SK-N-SH treated with all-trans-retinoic acid at 6 μM for 48 hours (cell line): ENCODE measurements around the gene ECE2.

Experiments used
- ARNTL ChIP-seq: fragments of 450-650 bp; formaldehyde crosslinking; IDR thresholded peaks from 2 replicates; pipeline ENCODE4 v1.5.0; 2020; ENCODE audit warnings: low read depth, mild to moderate bottlenecking, moderate library complexity, borderline replicate concordance
- CREB5 ChIP-seq: fragments of 250-450 bp; sonication (Bioruptor Pico); IDR thresholded peaks from 2 replicates; pipeline ENCODE4 v1.5.1; 2020; ENCODE audit warnings: low read depth, mild to moderate bottlenecking, moderate library complexity
- ESRRG ChIP-seq: fragments of 250-450 bp; sonication (Bioruptor Pico); IDR thresholded peaks from 2 replicates; pipeline ENCODE4 v1.6.1; 2021; ENCODE audit warnings: mild to moderate bottlenecking
- ISL1 ChIP-seq: fragments of 250-450 bp; sonication (Bioruptor Pico); IDR thresholded peaks from 2 replicates; pipeline ENCODE4 v2.1.2; 2022; ENCODE audit warnings: mild to moderate bottlenecking, moderate library complexity
- PATZ1 ChIP-seq: fragments of 250-450 bp; sonication (Bioruptor Pico); IDR thresholded peaks from 2 replicates; pipeline ENCODE4 v1.8.0; 2020; ENCODE audit warnings: mild to moderate bottlenecking, moderate library complexity, borderline replicate concordance
- ZFP3 ChIP-seq: fragments of 250-450 bp; sonication (Bioruptor Pico); IDR thresholded peaks from 2 replicates; pipeline ENCODE4 v1.5.0; 2020; ENCODE audit warnings: mild to moderate bottlenecking, moderate library complexity
- ZNF8 ChIP-seq: fragments of 450-650 bp; formaldehyde crosslinking; IDR thresholded peaks from 2 replicates; pipeline ENCODE4 v1.5.0; 2020; ENCODE audit warnings: mild to moderate bottlenecking, moderate library complexity
- TF ChIP-seq, protein P1 (sequence below): fragments of 250-450 bp; sonication (Bioruptor Pico); IDR thresholded peaks from 2 replicates; pipeline ENCODE4 v1.8.0; 2021; ENCODE audit warnings: low read depth, mild to moderate bottlenecking, moderate library complexity, borderline replicate concordance

DNA sequence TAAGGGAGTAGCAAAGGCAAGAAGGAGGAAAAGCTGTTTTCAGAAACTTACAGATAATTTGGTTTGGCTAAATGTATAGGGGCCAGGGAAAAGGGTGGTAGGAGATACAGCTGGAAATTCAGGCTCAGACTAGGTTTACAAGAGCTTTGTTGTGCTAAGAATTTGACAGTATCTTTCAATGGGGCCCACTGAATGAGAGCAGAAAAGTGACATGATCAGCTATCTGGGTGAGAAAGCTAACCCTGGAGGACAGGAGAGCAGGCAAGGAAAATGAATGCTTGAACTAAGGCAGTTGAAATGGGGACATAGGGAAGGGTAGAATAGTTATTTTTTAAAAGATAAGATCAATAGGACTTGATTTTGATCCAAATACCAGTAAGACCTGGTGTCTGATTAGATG is 35.8 kb downstream of the ECE2 start:
- TF ChIP-seq ESRRG (CRISPR knock-in tag) (no peak), CREB5 (CRISPR knock-in tag) (no peak), PATZ1 (CRISPR knock-in tag) (no peak), ZFP3 (CRISPR knock-in tag) (no peak), ISL1 (no peak), ARNTL (CRISPR knock-in tag) (no peak), ZNF8 (no peak)
- TF ChIP-seq, protein P1, sequence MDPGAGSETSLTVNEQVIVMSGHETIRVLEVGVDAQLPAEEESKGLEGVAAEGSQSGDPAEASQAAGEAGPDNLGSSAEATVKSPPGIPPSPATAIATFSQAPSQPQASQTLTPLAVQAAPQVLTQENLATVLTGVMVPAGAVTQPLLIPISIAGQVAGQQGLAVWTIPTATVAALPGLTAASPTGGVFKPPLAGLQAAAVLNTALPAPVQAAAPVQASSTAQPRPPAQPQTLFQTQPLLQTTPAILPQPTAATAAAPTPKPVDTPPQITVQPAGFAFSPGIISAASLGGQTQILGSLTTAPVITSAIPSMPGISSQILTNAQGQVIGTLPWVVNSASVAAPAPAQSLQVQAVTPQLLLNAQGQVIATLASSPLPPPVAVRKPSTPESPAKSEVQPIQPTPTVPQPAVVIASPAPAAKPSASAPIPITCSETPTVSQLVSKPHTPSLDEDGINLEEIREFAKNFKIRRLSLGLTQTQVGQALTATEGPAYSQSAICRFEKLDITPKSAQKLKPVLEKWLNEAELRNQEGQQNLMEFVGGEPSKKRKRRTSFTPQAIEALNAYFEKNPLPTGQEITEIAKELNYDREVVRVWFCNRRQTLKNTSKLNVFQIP (CRISPR knock-in tag): no peak
